Endothelial cell of umbilical vein (primary cell): ENCODE measurements around the gene VTI1A. TPM values are rescaled to one million over a fixed set of nuclear protein-coding genes. Genes with fewer than 3 reads are reported as not detected.

Experiments
- BruUV-seq: library from RNA; stranded (reverse); fragments of 400-500 nt; replicated peaks from 2 replicates; lab custom pipeline; 2021; lab: Mats Ljungman, UMichigan
- CTCF ChIA-PET: fragments of 300-600, 350-600 bp; sonication (Branson Sonifier 250); formaldehyde crosslinking; loops from one replicate; lab custom pipeline; 2021; ENCODE audit warnings: antibody characterized with exemption, inconsistent platforms; lab: Charles Lee
- POLR2A ChIA-PET: fragments of 300-600, 350-600 bp; sonication (Branson Sonifier 250); formaldehyde crosslinking; loops from one replicate; lab custom pipeline; 2021; ENCODE audit warnings: antibody characterized with exemption, inconsistent platforms; lab: Charles Lee
- DNase-seq: peaks from one replicate; pipeline ENCODE4 v3.0.0-alpha.2; 2011; ENCODE audit warnings: low read depth, low spot score
- FAIRE-seq: peaks from 2 replicates; lab custom pipeline; 2011; peaks lifted over from hg19 to GRCh38; lab: Jason Lieb, UNC
- H2AFZ ChIP-seq: 2 replicates; pipeline ENCODE4 v1.6.0; 2012; ENCODE audit warnings: low read depth, low read length, control low read depth, inconsistent platforms
- H3K27ac ChIP-seq: 2 replicates; pipeline ENCODE4 v1.5.1; 2011; ENCODE audit warnings: low read depth, mild to moderate bottlenecking, control low read depth, low read length, moderate library complexity; ENCODE audit not compliant: insufficient read depth
- H3K27me3 ChIP-seq, 2 experiments: 2 replicates each; pipeline versions ENCODE4 v1.6.0 to v1.6.1; 2011; ENCODE audit warnings: low read length in 2 of 2, mixed read lengths in 1 of 2; ENCODE audit not compliant: control insufficient read depth in 2 of 2, insufficient read depth in 2 of 2
- H3K36me3 ChIP-seq, 2 experiments: 2 replicates in 1 of 2; 3 replicates in 1 of 2; pipeline ENCODE4 v1.5.1; 2011; ENCODE audit warnings: low read length in 2 of 2, mild to moderate bottlenecking in 1 of 2, moderate library complexity in 1 of 2; ENCODE audit not compliant: control insufficient read depth in 2 of 2, insufficient read depth in 2 of 2; ENCODE audit errors: extremely low read depth in 1 of 2
- H3K4me1 ChIP-seq: 3 replicates; pipeline ENCODE4 v1.5.1; 2011; ENCODE audit warnings: mild to moderate bottlenecking, low read length; ENCODE audit not compliant: control insufficient read depth, insufficient read depth; ENCODE audit errors: extremely low read depth
- H3K4me2 ChIP-seq: 2 replicates; pipeline ENCODE4 v1.6.1; 2011; ENCODE audit warnings: low read length, control low read depth, mixed read lengths; ENCODE audit not compliant: insufficient read depth
- H3K4me3 ChIP-seq, 3 experiments: fragments of 200-600 bp in 1 of 3; sonication (generic), shearing (Covaris generic) in 1 of 3; replicated peaks in 1 of 3; 2 replicates each; pipeline ENCODE4 v1.5.1; 2011 to 2016; ENCODE audit warnings: control low read depth in 3 of 3, low read length in 3 of 3, mild to moderate bottlenecking in 2 of 3, inconsistent platforms in 1 of 3, low read depth in 1 of 3, moderate library complexity in 1 of 3; ENCODE audit not compliant: insufficient read depth in 1 of 3
- H3K79me2 ChIP-seq: 2 replicates; pipeline ENCODE4 v1.6.0; 2012; ENCODE audit warnings: low read length, inconsistent platforms; ENCODE audit not compliant: control insufficient read depth, insufficient read depth
- H3K9ac ChIP-seq: replicated peaks from 2 replicates; pipeline ENCODE3; 2011; ENCODE audit warnings: low read length, control low read depth; ENCODE audit not compliant: insufficient read depth; ENCODE audit errors: extremely low read depth
- H3K9me1 ChIP-seq: replicated peaks from 3 replicates; pipeline ENCODE4 v1.6.0; 2011; ENCODE audit warnings: mild to moderate bottlenecking, low read length; ENCODE audit not compliant: control insufficient read depth, insufficient read depth; ENCODE audit errors: extremely low read depth
- H3K9me3 ChIP-seq: replicated peaks from 2 replicates; pipeline ENCODE4 v1.5.1; 2012; ENCODE audit warnings: low read length, inconsistent platforms; ENCODE audit not compliant: control insufficient read depth, insufficient read depth
- H4K20me1 ChIP-seq: replicated peaks from 2 replicates; pipeline ENCODE3; 2011; ENCODE audit warnings: mild to moderate bottlenecking, low read length; ENCODE audit not compliant: control insufficient read depth, insufficient read depth; ENCODE audit errors: extremely low read depth
- CTCF ChIP-seq, 2 donors: IDR thresholded peaks; 1 replicate in 1 of 2; 2 replicates in 1 of 2; pipeline ENCODE4 v1.5.1; 2011; ENCODE audit warnings: low read length in 2 of 2, mild to moderate bottlenecking in 2 of 2, moderate library complexity in 2 of 2, control low read depth in 1 of 2, inconsistent platforms in 1 of 2, low read depth in 1 of 2; ENCODE audit not compliant: insufficient read depth in 1 of 2; ENCODE audit errors: extremely low read depth in 1 of 2
- EZH2 ChIP-seq: IDR thresholded peaks from 2 replicates; pipeline ENCODE4 v1.6.1; 2012; ENCODE audit warnings: borderline replicate concordance, low read depth, mild to moderate bottlenecking, moderate library complexity, low read length, inconsistent platforms; ENCODE audit not compliant: severe bottlenecking
- FOS ChIP-seq: IDR thresholded peaks from 2 replicates; pipeline ENCODE4 v1.6.1; 2011; ENCODE audit warnings: mild to moderate bottlenecking, low read length, moderate library complexity, borderline replicate concordance; ENCODE audit not compliant: insufficient read depth
- GATA2 ChIP-seq: IDR thresholded peaks from 2 replicates; pipeline ENCODE4 v1.7.0; 2011; ENCODE audit warnings: low read depth, mild to moderate bottlenecking, moderate library complexity, mixed read lengths, low read length; ENCODE audit not compliant: insufficient read length, insufficient read depth
- JUN ChIP-seq: IDR thresholded peaks from 2 replicates; pipeline ENCODE4 v1.6.1; 2011; ENCODE audit warnings: borderline replicate concordance, low read depth; ENCODE audit not compliant: insufficient read length, insufficient read depth
- MYC ChIP-seq: IDR thresholded peaks from one replicate; pipeline ENCODE4 v1.6.1; 2011; ENCODE audit warnings: mild to moderate bottlenecking, low read depth, low read length
- POLR2A ChIP-seq: IDR thresholded peaks from 2 replicates; pipeline ENCODE4 v1.6.1; 2012; ENCODE audit warnings: low read depth, mild to moderate bottlenecking, control low read depth, low read length
- POLR2AphosphoS5 ChIP-seq: IDR thresholded peaks from 2 replicates; pipeline ENCODE4 v1.6.1; 2012; ENCODE audit warnings: low read depth, mild to moderate bottlenecking, control low read depth, low read length, moderate library complexity; ENCODE audit not compliant: insufficient read depth
- dilution Hi-C: fragments of 300-500 bp; cut with MboI; formaldehyde crosslinking; loops from one replicate; pipeline ENCODE4 v1.15.0; 2019; ENCODE audit warnings: low sequenced_read_pairs; ENCODE audit not compliant: extremely low pct_ligation_motif_present
- intact Hi-C: fragments of 100-400 bp; cut with micrococcal nuclease; formaldehyde crosslinking; loops from one replicate; pipeline ENCODE4 v1.10.0; 2022
- polyA plus RNA-seq, 4 experiments: library from polyadenylated mRNA; depleted of rRNA in 3 of 4; stranded (reverse) in 3 of 4; unstranded in 1 of 4; fragments of >200 nt; gene quantifications; 2 replicates each; pipeline versions ENCODE4 v1.2.1 to v1.2.3, GENCODE V29; 2011 to 2012; ENCODE audit warnings: missing spikeins in 1 of 4
- total RNA-seq: library from RNA; stranded (reverse); gene quantifications from 2 replicates; pipeline ENCODE4 v1.2.3, GENCODE V29; 2021
- TF ChIP-seq, protein P1 (sequence below): IDR thresholded peaks from 2 replicates; pipeline ENCODE4 v1.6.1; 2011; ENCODE audit not compliant: insufficient read depth, insufficient read length

VTI1A gene
- total and polyA plus RNA-seq, 2 donors (not counting 3 experiments of a cell fraction or from before 2014, with no cell fraction given), result 10.8 to 35.6 TPM

DNA sequence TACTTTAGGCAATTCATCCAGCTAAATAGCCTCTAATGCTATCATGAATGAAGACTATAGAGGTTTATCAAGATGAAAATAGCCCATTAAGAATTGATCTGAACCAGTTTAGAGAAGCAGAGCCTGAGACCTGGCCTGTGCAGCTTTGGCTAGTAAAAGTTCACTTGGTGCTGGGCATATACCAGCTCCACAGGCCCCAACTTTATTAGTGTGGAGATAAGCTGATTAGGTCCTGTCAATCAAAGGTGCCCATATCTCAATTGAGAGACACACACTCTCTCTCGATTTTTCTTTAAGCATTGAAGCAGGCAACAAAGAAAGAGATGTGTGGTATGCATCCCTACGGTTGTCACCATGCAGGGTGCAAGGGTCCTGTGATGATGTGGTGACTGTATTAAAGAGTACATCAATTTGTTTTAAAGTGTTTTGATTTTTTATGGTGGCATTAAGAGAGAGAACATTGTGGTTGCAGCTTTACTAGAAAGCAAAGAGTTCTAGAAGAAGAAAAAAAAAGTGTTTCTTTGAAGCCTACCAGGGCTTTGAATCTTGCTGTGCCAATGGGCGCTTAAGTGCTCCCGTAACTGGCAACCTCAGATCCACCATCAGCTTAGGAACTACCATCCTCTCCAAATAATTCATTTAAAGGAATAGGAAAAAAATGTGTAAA is 111.6 kb downstream of the VTI1A start:
- H3K4me3 ChIP-seq, result no peak overlapping the region
- BruUV-seq, result no TSS peak
- no peak overlapping the region for H2AFZ ChIP-seq
- H3K4me2 ChIP-seq, result no peak overlapping the region
- intact Hi-C loops (no loop called here), dilution Hi-C loops (loop anchor here (25.0 kb wide), 1 partner anchor 554 kb away; no protein-coding TSS in a partner anchor)
- POLR2A ChIA-PET, result no interaction called here
- H3K9me1 ChIP-seq, result no peaks in the 10 kb centered on the region
- H3K36me3 ChIP-seq, result no peaks in the 10 kb centered on the region
- no peak for FAIRE-seq
- H3K9me3 ChIP-seq, result no peaks in the 10 kb centered on the region
- H3K9ac ChIP-seq, result no peak overlapping the region
- DNase-seq, result no peak
- no peaks in the 10 kb centered on the region for H3K4me1 ChIP-seq
- no peaks in the 10 kb centered on the region for H3K79me2 ChIP-seq
- CTCF ChIA-PET, result interaction anchor here (0.7 to 1.2 kb wide), 2 partner anchors 14 to 827 kb away, joined by 3 read pairs; no protein-coding TSS in a partner anchor
- H4K20me1 ChIP-seq, result no peaks in the 10 kb centered on the region
- no peak overlapping the region for H3K27ac ChIP-seq
- no peaks in the 10 kb centered on the region for H3K27me3 ChIP-seq
- TF ChIP-seq GATA2 (no peak), CTCF (IDR thresholded peaks at IDR 0.05; ENCODE audit: extremely low read depth in 1 of 2, insufficient read depth in 1 of 2, low read depth in 1 of 2, low read length in 2 of 2) (no peak), FOS (no peak), EZH2 (no peak), JUN (no peak), POLR2AphosphoS5 (no peak), POLR2A (no peak), MYC (no peak)
- TF ChIP-seq, protein P1, sequence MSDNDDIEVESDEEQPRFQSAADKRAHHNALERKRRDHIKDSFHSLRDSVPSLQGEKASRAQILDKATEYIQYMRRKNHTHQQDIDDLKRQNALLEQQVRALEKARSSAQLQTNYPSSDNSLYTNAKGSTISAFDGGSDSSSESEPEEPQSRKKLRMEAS, result no peak
